ENCODE data around the gene UVSSA. TPM values are rescaled to one million over a fixed set of nuclear protein-coding genes. Genes with fewer than 3 reads are reported as not detected.

Gene UVSSA
- total RNA-seq, 1 donor from 2014 or later: 25.5 TPM

GRCh38 chr4:1325681-1326635 is 21.1 kb upstream of the UVSSA start:
- Histone ChIP-seq H3K9me3 (no peaks in the 10 kb centered on the region), H3K27me3 (no peaks in the 10 kb centered on the region), H3K36me3 (peaks cover 0 to 38% of the 10 kb centered on the region in 2 donors), H3K4me3 (no peak overlapping the region), H3K4me1 (no peaks in the 10 kb centered on the region), H3K27ac (no peak overlapping the region)
- no peak for DNase-seq (ENCODE audit: extremely low spot score in 2 of 2)
- intact Hi-C loops (cut with DNase I): no loop called here
- TF ChIP-seq CTCF (IDR thresholded peaks at IDR 0.05) (no peak), POLR2A (IDR thresholded peaks at IDR 0.05) (no peak), POLR2AphosphoS5 (IDR thresholded peaks at IDR 0.05; ENCODE audit: insufficient read depth in 1 of 2, low read depth in 1 of 2) (no peak)

DNA sequence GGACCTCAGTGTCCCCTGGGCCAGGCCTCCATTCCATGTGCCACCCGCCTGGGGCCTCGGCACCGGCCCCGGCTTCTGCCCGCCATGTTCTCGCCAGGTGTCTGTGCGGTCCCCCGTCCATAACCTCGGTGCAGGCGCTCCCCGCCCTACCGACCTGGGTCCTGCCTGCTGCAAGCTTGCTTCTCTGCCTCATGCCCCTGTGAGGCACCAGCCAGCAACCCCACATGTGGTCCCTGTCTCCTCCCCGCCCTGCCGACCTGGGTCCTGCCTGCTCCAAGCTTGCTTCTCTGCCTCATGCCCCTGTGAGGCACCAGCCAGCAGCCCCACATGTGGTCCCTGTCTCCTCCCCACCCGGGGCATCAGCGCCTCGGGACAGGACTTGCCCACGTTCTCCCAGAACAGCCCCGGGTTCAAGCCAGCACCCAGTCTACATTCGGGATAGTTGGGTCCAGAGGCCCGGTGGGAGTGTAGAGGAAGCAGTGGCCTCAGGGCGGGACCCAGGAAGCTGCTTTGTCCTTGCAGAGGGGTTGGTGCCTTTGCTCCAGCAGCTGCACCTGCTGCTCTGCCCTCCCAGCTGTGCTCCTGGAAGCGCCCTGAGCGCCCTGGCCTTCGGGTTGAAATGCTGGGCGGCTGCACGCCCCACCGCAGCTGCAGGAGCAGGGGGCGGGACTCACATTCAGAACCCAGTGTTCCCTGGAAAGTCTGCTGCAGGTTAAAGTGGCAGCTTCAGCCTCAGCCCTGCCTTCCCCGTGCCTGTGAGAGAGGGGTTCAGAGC is 20.1 kb upstream of the UVSSA start:
- H3K36me3 ChIP-seq: peaks cover 0 to 38% of the 10 kb centered on the region in 2 donors
- no peaks in the 10 kb centered on the region for H3K9me3 ChIP-seq
- no peaks in the 10 kb centered on the region for H3K27me3 ChIP-seq
- no peak overlapping the region for H3K27ac ChIP-seq
- peaks cover 7% of the 10 kb centered on the region for H3K4me1 ChIP-seq
- H3K4me3 ChIP-seq: no peak overlapping the region
- DNase-seq (ENCODE audit: extremely low spot score in 2 of 2): no peak
- intact Hi-C loops (cut with DNase I): no loop called here
- TF ChIP-seq CTCF (IDR thresholded peaks at IDR 0.05) (no peak), POLR2AphosphoS5 (IDR thresholded peaks at IDR 0.05; ENCODE audit: insufficient read depth in 1 of 2, low read depth in 1 of 2) (no peak), POLR2A (IDR thresholded peaks at IDR 0.05) (no peak)

DNA sequence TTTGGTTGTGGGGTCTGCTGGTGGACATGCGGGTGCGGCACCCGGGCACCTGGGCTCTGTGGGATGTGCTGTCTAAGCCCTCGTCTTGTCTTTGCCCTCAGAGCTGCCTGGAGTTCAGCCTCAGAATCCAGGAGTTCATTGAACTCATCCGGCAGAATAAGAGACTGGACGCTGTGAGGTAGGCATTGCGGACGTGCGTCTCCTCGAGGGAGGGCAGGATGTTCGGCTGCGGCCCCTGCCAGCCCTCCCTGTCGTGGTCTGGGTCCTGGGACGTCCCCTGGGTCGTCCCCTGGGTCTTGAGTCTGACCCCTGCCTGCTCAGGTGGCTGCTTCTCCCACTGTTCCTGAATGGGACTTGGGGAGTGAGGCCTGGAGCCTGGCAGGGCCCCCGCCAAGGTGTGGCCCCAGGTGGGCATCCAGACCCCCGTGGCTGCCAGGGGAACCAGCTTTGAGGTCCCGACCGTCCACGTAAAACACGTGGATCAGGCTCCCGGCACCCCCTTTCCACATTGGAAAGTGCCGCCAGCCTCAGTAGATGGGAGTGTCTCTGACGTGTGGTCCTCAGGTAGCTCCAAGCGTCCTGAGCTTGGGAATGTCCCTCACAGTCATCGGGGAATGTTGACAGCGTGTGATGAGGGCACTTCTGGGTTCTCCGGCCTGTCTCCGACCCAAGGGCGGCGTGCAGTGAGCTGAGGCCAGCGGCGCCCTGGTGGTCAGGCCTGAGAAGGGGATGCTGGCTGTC is 19.3 kb upstream of the UVSSA start:
- intact Hi-C loops (cut with DNase I): no loop called here
- no peak overlapping the region for H3K27ac ChIP-seq
- H3K4me3 ChIP-seq: no peak overlapping the region
- no peaks in the 10 kb centered on the region for H3K9me3 ChIP-seq
- DNase-seq (ENCODE audit: extremely low spot score in 2 of 2): no peak
- TF ChIP-seq CTCF (IDR thresholded peaks at IDR 0.05) (no peak), POLR2A (IDR thresholded peaks at IDR 0.05) (no peak), POLR2AphosphoS5 (IDR thresholded peaks at IDR 0.05; ENCODE audit: insufficient read depth in 1 of 2, low read depth in 1 of 2) (no peak)
- peaks cover 0 to 42% of the 10 kb centered on the region in 2 donors for H3K36me3 ChIP-seq
- H3K4me1 ChIP-seq: peaks cover 7% of the 10 kb centered on the region
- H3K27me3 ChIP-seq: no peaks in the 10 kb centered on the region

DNA sequence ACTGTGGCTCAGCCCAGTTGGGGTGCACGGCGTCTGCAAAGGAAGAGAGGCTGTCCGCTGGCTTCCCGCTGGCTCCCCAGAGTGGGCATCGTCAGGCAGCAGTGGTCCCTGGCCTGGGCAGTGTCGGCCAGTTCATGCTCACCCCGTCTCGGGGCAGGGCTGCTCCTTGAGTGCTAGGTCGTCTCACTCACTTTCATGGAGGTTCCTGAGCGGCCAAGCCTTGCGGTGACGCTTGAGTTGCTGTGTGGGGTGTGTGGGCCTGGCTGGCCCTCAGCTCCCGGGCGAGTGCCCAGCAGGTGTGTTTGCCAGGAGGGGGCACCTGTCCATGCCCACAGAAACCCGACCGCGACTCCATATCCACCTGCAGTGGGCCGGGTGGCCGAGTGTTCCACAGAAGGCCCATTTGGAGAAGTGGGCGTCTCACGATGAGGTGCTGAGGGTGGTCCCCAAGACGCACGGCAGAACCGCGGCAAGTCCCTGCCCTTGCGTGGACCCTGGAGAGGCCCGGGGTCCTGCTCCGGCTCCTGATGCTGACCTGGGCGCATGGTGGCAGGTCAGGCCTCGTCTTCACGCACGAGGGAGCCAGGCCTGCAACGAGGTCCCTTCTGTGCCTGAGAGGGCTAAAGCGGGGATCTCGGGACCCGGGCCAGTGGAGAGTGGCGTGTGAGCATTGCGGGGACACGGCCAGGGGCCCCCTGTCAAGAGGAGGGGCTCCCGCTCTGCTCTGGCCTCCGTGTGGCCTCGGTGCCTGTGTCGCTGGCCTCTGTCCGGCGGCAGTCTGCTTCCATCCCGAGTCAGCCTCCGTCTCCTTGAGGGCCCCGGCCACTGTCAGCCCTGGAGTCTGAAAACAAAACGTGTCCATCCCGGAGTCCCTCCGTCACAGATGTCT is 18.5 kb upstream of the UVSSA start:
- no peak for DNase-seq (ENCODE audit: extremely low spot score in 2 of 2)
- no peak overlapping the region for H3K4me3 ChIP-seq
- H3K9me3 ChIP-seq: no peaks in the 10 kb centered on the region
- TF ChIP-seq POLR2A (IDR thresholded peaks at IDR 0.05) (no peak), CTCF (IDR thresholded peaks at IDR 0.05) (no peak), POLR2AphosphoS5 (IDR thresholded peaks at IDR 0.05; ENCODE audit: insufficient read depth in 1 of 2, low read depth in 1 of 2) (no peak)
- peaks cover 7% of the 10 kb centered on the region for H3K4me1 ChIP-seq
- intact Hi-C loops (cut with DNase I): no loop called here
- H3K36me3 ChIP-seq: peaks cover 0 to 47% of the 10 kb centered on the region in 2 donors
- H3K27me3 ChIP-seq: no peaks in the 10 kb centered on the region
- no peak overlapping the region for H3K27ac ChIP-seq

Measured in vagina (tissue), 2 donors.